Adrenal gland (tissue), 12 donors: ENCODE data around the gene PROX1. TPM values are rescaled to one million over a fixed set of nuclear protein-coding genes. Genes with fewer than 3 reads are reported as not detected.

Source experiments
- DNase-seq, 7 donors: peaks; one replicate each; pipeline ENCODE4 v3.0.0-alpha.2; 2019 to 2020
- H3K27ac ChIP-seq, 5 donors: fragments of 200-600 bp; sonication (generic) in 4 of 5; 1 replicate in 3 of 5; 2 replicates in 2 of 5; pipeline versions ENCODE4 v1.5.1 to v1.8.0; 2016 to 2020; ENCODE audit warnings: mild to moderate bottlenecking in 1 of 5
- H3K27me3 ChIP-seq: fragments of 200-600 bp; 2 replicates; pipeline ENCODE4 v1.8.0; 2021
- H3K36me3 ChIP-seq, 2 donors: fragments of 200-600 bp; replicated peaks in 1 of 2; 1 replicate in 1 of 2; 2 replicates in 1 of 2; pipeline versions ENCODE4 v1.5.1 to v1.8.0; 2018 to 2022
- H3K4me1 ChIP-seq, 2 donors: fragments of 200-600 bp; replicated peaks in 1 of 2; 1 replicate in 1 of 2; 2 replicates in 1 of 2; pipeline versions ENCODE4 v1.5.1 to v1.8.0; 2018 to 2021
- H3K4me3 ChIP-seq, 4 donors: fragments of 200-600 bp; sonication (generic) in 3 of 4; one replicate each; pipeline ENCODE4 v1.5.1; 2016 to 2018
- H3K9me3 ChIP-seq, 3 donors: fragments of 200-600 bp; sonication (generic) in 1 of 3; replicated peaks in 1 of 3; 1 replicate in 2 of 3; 2 replicates in 1 of 3; pipeline versions ENCODE4 v1.5.1 to v1.8.0; 2016 to 2021
- POLR2A ChIP-seq, 2 donors: fragments of 450-650 bp; IDR thresholded peaks; one replicate each; pipeline ENCODE4 v1.6.1; 2017; ENCODE audit warnings: antibody characterized with exemption in 2 of 2, mild to moderate bottlenecking in 2 of 2, moderate library complexity in 1 of 2
- WGBS, 4 donors: extraction: QIAGEN DNeasy Blood & Tissue Kit in 2 of 4; methylation state at CpG; one replicate each; pipeline versions ENCODE4 v1.1.5 to v1.1.7; 2013 to 2017; 5-methylcytosine and 5-hydroxymethylcytosine counted together
- intact Hi-C, 2 donors: fragments of 100-400 bp; cut with DNase I; formaldehyde crosslinking; loops; one replicate each; pipeline versions ENCODE4 v1.14.1 to v1.15.0; 2022 to 2023
- polyA plus RNA-seq, 3 donors: library from polyadenylated mRNA; stranded (reverse); fragments of 200-250 nt in 2 of 3; fragments of 350-450 nt in 1 of 3; fragmentation: Illumina TruSeq in 1 of 3; extraction: RNeasy Lipid Tissue Mini Kit (QIAGEN cat#74804) in 1 of 3; gene quantifications; one replicate each; pipeline ENCODE4 v1.2.3, GENCODE V29; 2013 to 2014
- total RNA-seq, 9 donors: library from RNA; depleted of rRNA in 4 of 9; stranded (reverse); fragments of >200 nt in 4 of 9; fragments of 120-200 nt in 1 of 9; fragmentation: NEBNext Ultra II Directional in 1 of 9; extraction: Animal tissue kit (Norgen Biotek cat#: 25700) in 1 of 9; gene quantifications; one replicate each; pipeline versions ENCODE4 v1.1.0 to v1.2.4, GENCODE V29; 2013 to 2023
- TF ChIP-seq, protein P1 (sequence below), 6 experiments: fragments of 450-650 bp in 4 of 6; fragments of 200-600 bp in 2 of 6; sonication (generic) in 1 of 6; IDR thresholded peaks; 1 replicate in 5 of 6; 2 replicates in 1 of 6; pipeline versions ENCODE4 v1.5.1 to v1.8.0; 2016 to 2021; ENCODE audit warnings: antibody characterized with exemption in 6 of 6, mild to moderate bottlenecking in 2 of 6, moderate library complexity in 1 of 6
- donor health status: healthy with polysubstance abuse.
- donor health status: Bipolar disorder and iron deficiency.
- donor health status: DM: yes; HTN: yes; CAD: no.
- donor health status: DM: no; HTN: no; CAD: no.
- donor health status: DM: no; HTN: no; CAD: no.
- donor health status: DM: yes; HTN: yes; CAD: no.

PROX1 gene
- total and polyA plus RNA-seq, 12 donors = 2.6 to 91.7 (median 18.8) TPM

- Histone ChIP-seq H3K4me3 (no peak overlapping the region), H3K27ac (no peak overlapping the region), H3K4me1 (peaks cover 7 to 27% of the 10 kb centered on the region in 2 donors), H3K27me3 (peaks cover 4% of the 10 kb centered on the region), H3K9me3 (no peaks in the 10 kb centered on the region), H3K36me3 (no peaks in the 10 kb centered on the region)
- no peak for TF ChIP-seq POLR2A (IDR thresholded peaks at IDR 0.05)
- DNase-seq = no peak
- WGBS, 4 donors = 47 to 56% (median 50%) methylated on average over 31 of the region's 31 CpGs
- intact Hi-C loops = loop anchor here in 1 of 2 donors (10.0 kb wide), 1 partner anchor 129 kb away; no protein-coding TSS in a partner anchor
These were observed 1.5 kb upstream of the PROX1 start for GRCh38 chr1:213986020-213986924.

- WGBS, 4 donors = 23 to 33% (median 24%) methylated on average over 6 of the region's 6 CpGs
- intact Hi-C loops = loop anchor here in 1 of 2 donors (10.0 kb wide), 1 partner anchor 128 kb away; no protein-coding TSS in a partner anchor
- TF ChIP-seq POLR2A (IDR thresholded peaks at IDR 0.05) = no peak
- TF ChIP-seq, protein P1, sequence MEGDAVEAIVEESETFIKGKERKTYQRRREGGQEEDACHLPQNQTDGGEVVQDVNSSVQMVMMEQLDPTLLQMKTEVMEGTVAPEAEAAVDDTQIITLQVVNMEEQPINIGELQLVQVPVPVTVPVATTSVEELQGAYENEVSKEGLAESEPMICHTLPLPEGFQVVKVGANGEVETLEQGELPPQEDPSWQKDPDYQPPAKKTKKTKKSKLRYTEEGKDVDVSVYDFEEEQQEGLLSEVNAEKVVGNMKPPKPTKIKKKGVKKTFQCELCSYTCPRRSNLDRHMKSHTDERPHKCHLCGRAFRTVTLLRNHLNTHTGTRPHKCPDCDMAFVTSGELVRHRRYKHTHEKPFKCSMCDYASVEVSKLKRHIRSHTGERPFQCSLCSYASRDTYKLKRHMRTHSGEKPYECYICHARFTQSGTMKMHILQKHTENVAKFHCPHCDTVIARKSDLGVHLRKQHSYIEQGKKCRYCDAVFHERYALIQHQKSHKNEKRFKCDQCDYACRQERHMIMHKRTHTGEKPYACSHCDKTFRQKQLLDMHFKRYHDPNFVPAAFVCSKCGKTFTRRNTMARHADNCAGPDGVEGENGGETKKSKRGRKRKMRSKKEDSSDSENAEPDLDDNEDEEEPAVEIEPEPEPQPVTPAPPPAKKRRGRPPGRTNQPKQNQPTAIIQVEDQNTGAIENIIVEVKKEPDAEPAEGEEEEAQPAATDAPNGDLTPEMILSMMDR (IDR thresholded peaks at IDR 0.05) = no peak
- Histone ChIP-seq H3K9me3 (no peaks in the 10 kb centered on the region), H3K27me3 (peaks cover 4% of the 10 kb centered on the region), H3K27ac (peak overlapping the region in 2 of 5 donors; percentile 87 to 94), H3K4me3 (peak overlapping the region in 2 of 4 donors; percentile 90 to 92), H3K4me1 (peaks cover 7 to 27% of the 10 kb centered on the region in 2 donors), H3K36me3 (no peaks in the 10 kb centered on the region)
- no peak for DNase-seq
These were observed 885 bp upstream of the PROX1 start for GRCh38 chr1:213986925-213987250.

- Histone ChIP-seq H3K36me3 (no peaks in the 10 kb centered on the region), H3K4me3 (peak overlapping the region in 2 of 4 donors; percentile 90 to 92), H3K27ac (peak overlapping the region; percentile 74 to 94 (median 87)), H3K4me1 (peaks cover 7 to 25% of the 10 kb centered on the region in 2 donors), H3K9me3 (no peaks in the 10 kb centered on the region), H3K27me3 (peaks cover 4% of the 10 kb centered on the region)
- peak; percentile 88 to 96 (median 91) for DNase-seq
- intact Hi-C loops = loop anchor here in 1 of 2 donors (10.0 kb wide), 1 partner anchor 127 kb away; no protein-coding TSS in a partner anchor
- WGBS, 4 donors = 0 to 2% (median 1%) methylated on average over 35 of the region's 35 CpGs
- TF ChIP-seq, protein P1 (IDR thresholded peaks at IDR 0.05) = no peak
- no peak for TF ChIP-seq POLR2A (IDR thresholded peaks at IDR 0.05)
These were observed 299 bp upstream of the PROX1 start for GRCh38 chr1:213987422-213987926.

GRCh38 chr1:213988507-213989001 is 781 bp downstream of the PROX1 start:
- DNase-seq = peak in 6 of 7 donors; percentile 35 to 57 (median 39)
- H3K4me3 ChIP-seq = peak overlapping the region; percentile 56 to 92 (median 86)
- 0 to 1% (median 0%) methylated on average over 15 to 17 of the region's 17 CpGs for WGBS, 4 donors
- TF ChIP-seq, protein P1 (IDR thresholded peaks at IDR 0.05) = no peak
- TF ChIP-seq POLR2A (IDR thresholded peaks at IDR 0.05) = peak in 1 of 2 donors; percentile 51
- H3K9me3 ChIP-seq = no peaks in the 10 kb centered on the region
- H3K27ac ChIP-seq = peak overlapping the region; percentile 74 to 94 (median 87)
- peaks cover 7 to 17% of the 10 kb centered on the region in 2 donors for H3K4me1 ChIP-seq
- intact Hi-C loops = loop anchor here in 1 of 2 donors (10.0 kb wide), 1 partner anchor 126 kb away; no protein-coding TSS in a partner anchor
- no peaks in the 10 kb centered on the region for H3K36me3 ChIP-seq
- no peaks in the 10 kb centered on the region for H3K27me3 ChIP-seq
